Limb (tissue), 2 donors: ENCODE results near the gene TNFAIP3.
"Not testable (repeated sequence)": the region's sequence is repeated elsewhere in the genome, so short reads cannot be mapped to it uniquely, and the experiment has no call there.

Experiments used
- DNase-seq, 2 donors: peaks; one replicate each; pipeline ENCODE4 v3.0.0-alpha.2; 2016; ENCODE audit errors: extremely low spot score in 2 of 2

TNFAIP3 gene

GRCh38 chr6:137866914-137867684, at the start of gene TNFAIP3:
Gene TNFAIP3, plus strand, starts transcription at chr6:137867259. Its CDS starts 3,969 bp downstream, at chr6:137871228.
- peak; percentile 92 to 94 for DNase-seq

GRCh38 chr6:137818440-137818839, 48.6 kb upstream of the TNFAIP3 start:
- DNase-seq, result no peak

- DNase-seq, result no peak
These were observed 47.3 kb upstream of the TNFAIP3 start for GRCh38 chr6:137819740-137820139.

GRCh38 chr6:137820425-137820824, 46.6 kb upstream of the TNFAIP3 start:
- DNase-seq, result no peak

GRCh38 chr6:137820952-137821351, 46.1 kb upstream of the TNFAIP3 start:
- DNase-seq, result peak in 1 of 2 donors; percentile 34

- DNase-seq, result no peak
These were observed 45.6 kb upstream of the TNFAIP3 start for GRCh38 chr6:137821491-137821890.

- DNase-seq, result peak; percentile 51 to 70
These were observed 43.1 kb upstream of the TNFAIP3 start for GRCh38 chr6:137823826-137824555.

- DNase-seq, result no peak
These were observed 42.5 kb upstream of the TNFAIP3 start for GRCh38 chr6:137824556-137824879.

GRCh38 chr6:137824896-137825295, 42.2 kb upstream of the TNFAIP3 start:
- no peak for DNase-seq

- DNase-seq, result no peak
These were observed 39.6 kb upstream of the TNFAIP3 start for GRCh38 chr6:137827411-137827940.

- no peak for DNase-seq
These were observed 38.9 kb upstream of the TNFAIP3 start for GRCh38 chr6:137827977-137828810.

- no peak for DNase-seq
These were observed 37.4 kb upstream of the TNFAIP3 start for GRCh38 chr6:137829641-137830083.

GRCh38 chr6:137830511-137830911, 36.5 kb upstream of the TNFAIP3 start:
- no peak for DNase-seq

GRCh38 chr6:137832110-137832509, 34.9 kb upstream of the TNFAIP3 start:
- no peak for DNase-seq

- DNase-seq, result no peak
These were observed 32.6 kb upstream of the TNFAIP3 start for GRCh38 chr6:137834508-137834907.

GRCh38 chr6:137836788-137837187, 30.3 kb upstream of the TNFAIP3 start:
- no peak for DNase-seq

GRCh38 chr6:137838090-137838489, 29.0 kb upstream of the TNFAIP3 start:
- not testable (repeated sequence) for DNase-seq

- not testable (repeated sequence) for DNase-seq
These were observed 28.5 kb upstream of the TNFAIP3 start for GRCh38 chr6:137838597-137838996.

GRCh38 chr6:137839076-137839475, 28.0 kb upstream of the TNFAIP3 start:
- no peak for DNase-seq

GRCh38 chr6:137840252-137840651, 26.8 kb upstream of the TNFAIP3 start:
- DNase-seq, result no peak

- DNase-seq, result no peak
These were observed 23.8 kb upstream of the TNFAIP3 start for GRCh38 chr6:137843211-137843610.

- not testable (repeated sequence) for DNase-seq
These were observed 22.7 kb upstream of the TNFAIP3 start for GRCh38 chr6:137844327-137844726.
